ENCODE measurements around the gene KLF15. TPM values are rescaled to one million over a fixed set of nuclear protein-coding genes. Genes with fewer than 3 reads are reported as not detected.
"Not testable (repeated sequence)": the region's sequence is repeated elsewhere in the genome, so short reads cannot be mapped to it uniquely, and the experiment has no call there.

The KLF15 gene
- total RNA-seq, 2 experiments from 2014 or later, result 0.40 to 0.46 TPM

GRCh38 chr3:126340596-126340942, 16.6 kb downstream of the KLF15 start:
- DNase-seq, result no peak
- H3K27ac Mint-ChIP-seq, result no peak overlapping the region
- ChIA-PET POLR2A (no interaction called here), CTCF (no interaction called here)
- peaks cover 2% of the 10 kb centered on the region for H3K9me3 Mint-ChIP-seq
- no peaks in the 10 kb centered on the region for H3K36me3 Mint-ChIP-seq
- H3K27me3 Mint-ChIP-seq, result peaks cover 7% of the 10 kb centered on the region
- intact Hi-C loops (cut with micrococcal nuclease), result no loop called here
- no peaks in the 10 kb centered on the region for H3K4me1 Mint-ChIP-seq (ENCODE audit: low read depth)
- H3K4me3 Mint-ChIP-seq, result no peak overlapping the region

GRCh38 chr3:126340081-126340511, 17.1 kb downstream of the KLF15 start:
- POLR2A ChIA-PET, result no interaction called here
- Mint-ChIP-seq H3K4me1 (ENCODE audit: low read depth) (no peaks in the 10 kb centered on the region), H3K27me3 (peaks cover 7% of the 10 kb centered on the region), H3K36me3 (no peaks in the 10 kb centered on the region), H3K9me3 (peaks cover 2% of the 10 kb centered on the region), H3K27ac (no peak overlapping the region), H3K4me3 (no peak overlapping the region)
- CTCF ChIA-PET, result no interaction called here
- DNase-seq, result no peak
- intact Hi-C loops (cut with micrococcal nuclease), result no loop called here

GRCh38 chr3:126339466-126339865, 17.7 kb downstream of the KLF15 start:
- intact Hi-C loops (cut with micrococcal nuclease), result no loop called here
- Mint-ChIP-seq H3K4me3 (no peak overlapping the region), H3K27ac (no peak overlapping the region), H3K4me1 (ENCODE audit: low read depth) (no peaks in the 10 kb centered on the region), H3K9me3 (peaks cover 2% of the 10 kb centered on the region), H3K36me3 (no peaks in the 10 kb centered on the region), H3K27me3 (peaks cover 7% of the 10 kb centered on the region)
- CTCF ChIA-PET, result no interaction called here
- POLR2A ChIA-PET, result no interaction called here
- DNase-seq, result no peak

GRCh38 chr3:126338790-126339288, 18.4 kb downstream of the KLF15 start:
- POLR2A ChIA-PET, result no interaction called here

GRCh38 chr3:126337980-126338651, 19.1 kb downstream of the KLF15 start:
- intact Hi-C loops (cut with micrococcal nuclease), result no loop called here
- H3K36me3 Mint-ChIP-seq, result no peaks in the 10 kb centered on the region
- no peak overlapping the region for H3K27ac Mint-ChIP-seq
- no peaks in the 10 kb centered on the region for H3K4me1 Mint-ChIP-seq (ENCODE audit: low read depth)
- POLR2A ChIA-PET, result no interaction called here
- CTCF ChIA-PET, result no interaction called here
- peaks cover 7% of the 10 kb centered on the region for H3K27me3 Mint-ChIP-seq
- no peak overlapping the region for H3K4me3 Mint-ChIP-seq
- DNase-seq, result peak; percentile 1
- peaks cover 2% of the 10 kb centered on the region for H3K9me3 Mint-ChIP-seq

More at GRCh38 chr3:126338790-126339288, 18.4 kb downstream of the KLF15 start:
- H3K4me3 Mint-ChIP-seq, result no peak overlapping the region
- intact Hi-C loops (cut with micrococcal nuclease), result no loop called here
- no peaks in the 10 kb centered on the region for H3K4me1 Mint-ChIP-seq (ENCODE audit: low read depth)
- CTCF ChIA-PET, result no interaction called here
- H3K9me3 Mint-ChIP-seq, result peaks cover 2% of the 10 kb centered on the region
- H3K27me3 Mint-ChIP-seq, result peaks cover 7% of the 10 kb centered on the region
- H3K36me3 Mint-ChIP-seq, result no peaks in the 10 kb centered on the region
- H3K27ac Mint-ChIP-seq, result no peak overlapping the region
- DNase-seq, result no peak

- Mint-ChIP-seq H3K9me3 (peaks cover 13% of the 10 kb centered on the region), H3K27me3 (peaks cover 22% of the 10 kb centered on the region)
- DNase-seq; H3K27ac Mint-ChIP-seq; H3K36me3 Mint-ChIP-seq; intact Hi-C loops (cut with micrococcal nuclease); CTCF ChIA-PET; POLR2A ChIA-PET; H3K4me3 Mint-ChIP-seq; H3K4me1 Mint-ChIP-seq (ENCODE audit: low read depth): not testable (repeated sequence)
Measured at GRCh38 chr3:126331812-126332336, 25.3 kb downstream of the KLF15 start.

- no peak overlapping the region for H3K4me3 Mint-ChIP-seq
- peak; percentile 1 for DNase-seq
- peaks cover 24% of the 10 kb centered on the region for H3K27me3 Mint-ChIP-seq
- ChIA-PET POLR2A (no interaction called here), CTCF (no interaction called here)
- intact Hi-C loops (cut with micrococcal nuclease), result no loop called here
- peaks cover 16% of the 10 kb centered on the region for H3K9me3 Mint-ChIP-seq
- H3K27ac Mint-ChIP-seq, result no peak overlapping the region
- H3K36me3 Mint-ChIP-seq, result peaks cover 6% of the 10 kb centered on the region
- H3K4me1 Mint-ChIP-seq (ENCODE audit: low read depth), result no peaks in the 10 kb centered on the region
Measured at GRCh38 chr3:126329927-126330725, 27.1 kb downstream of the KLF15 start.

- ChIA-PET CTCF (no interaction called here), POLR2A (no interaction called here)
- H3K27me3 Mint-ChIP-seq, result peaks cover 24% of the 10 kb centered on the region
- H3K27ac Mint-ChIP-seq, result no peak overlapping the region
- H3K36me3 Mint-ChIP-seq, result peaks cover 6% of the 10 kb centered on the region
- H3K4me3 Mint-ChIP-seq, result no peak overlapping the region
- DNase-seq, result no peak
- no peaks in the 10 kb centered on the region for H3K4me1 Mint-ChIP-seq (ENCODE audit: low read depth)
- peaks cover 16% of the 10 kb centered on the region for H3K9me3 Mint-ChIP-seq
- intact Hi-C loops (cut with micrococcal nuclease), result no loop called here
Measured at GRCh38 chr3:126326629-126327028, 30.6 kb downstream of the KLF15 start.

- intact Hi-C loops (cut with micrococcal nuclease), result no loop called here
- POLR2A ChIA-PET, result no interaction called here
- peaks cover 3% of the 10 kb centered on the region for H3K9me3 Mint-ChIP-seq
- no peak for DNase-seq
- no peaks in the 10 kb centered on the region for H3K4me1 Mint-ChIP-seq (ENCODE audit: low read depth)
- peaks cover 2% of the 10 kb centered on the region for H3K27me3 Mint-ChIP-seq
- no peak overlapping the region for H3K27ac Mint-ChIP-seq
- H3K4me3 Mint-ChIP-seq, result no peak overlapping the region
- CTCF ChIA-PET, result no interaction called here
- no peaks in the 10 kb centered on the region for H3K36me3 Mint-ChIP-seq
Measured at GRCh38 chr3:126322181-126322967, 34.8 kb downstream of the KLF15 start.

GRCh38 chr3:126321490-126321889, 35.7 kb downstream of the KLF15 start:
- Mint-ChIP-seq H3K4me1 (ENCODE audit: low read depth) (no peaks in the 10 kb centered on the region), H3K4me3 (no peak overlapping the region), H3K9me3 (peaks cover 3% of the 10 kb centered on the region), H3K27ac (no peak overlapping the region), H3K27me3 (peaks cover 2% of the 10 kb centered on the region), H3K36me3 (no peaks in the 10 kb centered on the region)
- ChIA-PET CTCF (no interaction called here), POLR2A (no interaction called here)
- no peak for DNase-seq
- intact Hi-C loops (cut with micrococcal nuclease), result no loop called here

- Mint-ChIP-seq H3K4me1 (ENCODE audit: low read depth) (no peaks in the 10 kb centered on the region), H3K27me3 (no peaks in the 10 kb centered on the region), H3K36me3 (no peaks in the 10 kb centered on the region), H3K27ac (no peak overlapping the region), H3K4me3 (no peak overlapping the region), H3K9me3 (no peaks in the 10 kb centered on the region)
- intact Hi-C loops (cut with micrococcal nuclease), result no loop called here
- POLR2A ChIA-PET, result no interaction called here
- no peak for DNase-seq
- CTCF ChIA-PET, result no interaction called here
Measured at GRCh38 chr3:126320517-126321293, 36.5 kb downstream of the KLF15 start.

Measured in activated CD4-positive, alpha-beta memory T cell treated with anti-CD3 and anti-CD28 coated beads for 36 hours (primary cell).